Naive thymus-derived CD4-positive, alpha-beta T cell (primary cell): ENCODE measurements around the gene METTL26. TPM values are rescaled to one million over a fixed set of nuclear protein-coding genes. Genes with fewer than 3 reads are reported as not detected.

Experiments used
- ATAC-seq: fragments of 150-1000 bp; cut with Tn5 transposase; 2 replicates; pipeline ENCODE4 v1.10.0; 2021; ENCODE audit warnings: mild to moderate bottlenecking, moderate library complexity
- CTCF ChIA-PET: fragments of 350-600 bp; sonication (Branson Sonifier 250); formaldehyde crosslinking; loops from one replicate; lab custom pipeline; 2021; ENCODE audit warnings: antibody characterized with exemption; lab: Charles Lee
- POLR2A ChIA-PET: fragments of 350-600 bp; sonication (Branson Sonifier 250); formaldehyde crosslinking; loops from one replicate; lab custom pipeline; 2021; ENCODE audit warnings: antibody characterized with exemption, inconsistent platforms; lab: Charles Lee
- DNase-seq, 9 donors: peaks; one replicate each; pipeline versions ENCODE4 v3.0.0 to v3.0.0-alpha.2; 2020 to 2022; ENCODE audit warnings: mixed read lengths in 1 of 9
- H3K27ac ChIP-seq: one replicate; pipeline ENCODE4 v1.7.0; 2013; ENCODE audit warnings: mild to moderate bottlenecking, low read depth, low read length, moderate library complexity
- H3K27me3 ChIP-seq, 2 donors: one replicate each; pipeline ENCODE4 v1.7.0; 2013; ENCODE audit warnings: low read length in 2 of 2, mild to moderate bottlenecking in 2 of 2, moderate library complexity in 2 of 2; ENCODE audit not compliant: control insufficient read depth in 2 of 2, insufficient read depth in 2 of 2
- H3K36me3 ChIP-seq, 3 experiments: 1 replicate in 2 of 3; 2 replicates in 1 of 3; pipeline ENCODE4 v1.7.0; 2013; ENCODE audit warnings: low read length in 3 of 3, mild to moderate bottlenecking in 3 of 3, moderate library complexity in 1 of 3; ENCODE audit not compliant: insufficient read depth in 3 of 3, control insufficient read depth in 2 of 3
- H3K4me1 ChIP-seq, 2 donors: one replicate each; pipeline ENCODE4 v1.7.0; 2013; ENCODE audit warnings: low read length in 2 of 2, mild to moderate bottlenecking in 2 of 2, moderate library complexity in 1 of 2; ENCODE audit not compliant: control insufficient read depth in 2 of 2, insufficient read depth in 2 of 2
- H3K4me3 ChIP-seq: 2 replicates; pipeline ENCODE4 v1.7.0; 2013; ENCODE audit warnings: mild to moderate bottlenecking, low read length
- H3K9me3 ChIP-seq, 3 experiments: 1 replicate in 2 of 3; 2 replicates in 1 of 3; pipeline ENCODE4 v1.7.0; 2013; ENCODE audit warnings: low read length in 3 of 3; ENCODE audit not compliant: control insufficient read depth in 2 of 3
- H3K27ac Mint-ChIP-seq, 9 donors: one replicate each; pipeline ENCODE4 v1.8.0; 2020 to 2022; ENCODE audit warnings: mixed read lengths in 9 of 9, mild to moderate bottlenecking in 8 of 9, moderate library complexity in 5 of 9, inconsistent platforms in 2 of 9
- H3K27me3 Mint-ChIP-seq, 5 donors: one replicate each; pipeline ENCODE4 v1.8.0; 2021 to 2022; ENCODE audit warnings: mixed read lengths in 5 of 5, mild to moderate bottlenecking in 1 of 5
- H3K36me3 Mint-ChIP-seq, 5 donors: one replicate each; pipeline ENCODE4 v1.8.0; 2020 to 2022; ENCODE audit warnings: mixed read lengths in 5 of 5, mild to moderate bottlenecking in 3 of 5, inconsistent platforms in 1 of 5
- H3K4me1 Mint-ChIP-seq, 7 donors: one replicate each; pipeline ENCODE4 v1.8.0; 2020 to 2022; ENCODE audit warnings: mixed read lengths in 7 of 7, mild to moderate bottlenecking in 3 of 7, inconsistent platforms in 1 of 7
- H3K4me3 Mint-ChIP-seq, 10 donors: one replicate each; pipeline ENCODE4 v1.8.0; 2020 to 2022; ENCODE audit warnings: mild to moderate bottlenecking in 10 of 10, mixed read lengths in 10 of 10, moderate library complexity in 6 of 10, inconsistent platforms in 2 of 10
- H3K9me3 Mint-ChIP-seq, 11 donors: one replicate each; pipeline ENCODE4 v1.8.0; 2020 to 2022; ENCODE audit warnings: mixed read lengths in 11 of 11, mild to moderate bottlenecking in 4 of 11, inconsistent platforms in 1 of 11, moderate library complexity in 1 of 11
- intact Hi-C, 2 donors: fragments of 100-400 bp; cut with micrococcal nuclease; formaldehyde crosslinking; loops; one replicate each; pipeline ENCODE4 v1.15.1; 2023
- polyA plus RNA-seq, 2 donors: library from polyadenylated mRNA; unstranded; fragments of 300-500 nt; fragmentation: Illumina TruSeq; gene quantifications; one replicate each; pipeline ENCODE4 v1.2.3, GENCODE V29; 2021
- total RNA-seq, 6 experiments: library from RNA in 5 of 6; stranded (reverse) in 5 of 6; gene quantifications; 1 replicate in 5 of 6; 2 replicates in 1 of 6; pipeline ENCODE4 v1.2.3 and lab custom pipeline; 2021 to 2026

Gene METTL26
- total and polyA plus RNA-seq, 7 experiments from 2014 or later: 41.7 to 97.5 (median 70.7) TPM

- DNase-seq: peak in 6 of 9 donors; percentile 64 to 78 (median 76)
- H3K9me3 ChIP-seq: no peaks in the 10 kb centered on the region
- CTCF ChIA-PET: no interaction called here
- H3K4me3 Mint-ChIP-seq: peak overlapping the region; percentile 86 to 98 (median 98)
- H3K27me3 ChIP-seq: no peaks in the 10 kb centered on the region
- peaks cover 15 to 17% of the 10 kb centered on the region in 2 donors for H3K4me1 ChIP-seq
- peak overlapping the region; percentile 95 to 99 (median 98) for H3K27ac Mint-ChIP-seq
- peak; percentile 22 for ATAC-seq
- peaks cover 0 to 7% (median 0%) of the 10 kb centered on the region in 3 experiments for H3K36me3 ChIP-seq
- intact Hi-C loops: loop anchor here in 1 of 2 donors (5.0 to 10.0 kb wide), 2 partner anchors 206 to 1196 kb away; partner anchors contain the start of genes NUBP2, PGAP6 and SPSB3
- H3K27me3 Mint-ChIP-seq: no peaks in the 10 kb centered on the region
- POLR2A ChIA-PET: interaction anchor here (0.8 to 2.3 kb wide), 4 partner anchors 12 to 47 kb away, joined by 3 to 19 read pairs (median 4); partner anchors contain the start of genes METTL26 and NHLRC4
- H3K36me3 Mint-ChIP-seq: peaks cover 0 to 2% (median 0%) of the 10 kb centered on the region in 5 donors
- H3K4me1 Mint-ChIP-seq: peaks cover 20 to 41% (median 37%) of the 10 kb centered on the region in 7 donors
- H3K4me3 ChIP-seq: peak overlapping the region; percentile 93
- H3K9me3 Mint-ChIP-seq: peaks cover 0 to 1% (median 0%) of the 10 kb centered on the region in 11 donors
- H3K27ac ChIP-seq: peak overlapping the region; percentile 93
These were observed 47.5 kb downstream of the METTL26 start for GRCh38 chr16:588639-588888.

DNA sequence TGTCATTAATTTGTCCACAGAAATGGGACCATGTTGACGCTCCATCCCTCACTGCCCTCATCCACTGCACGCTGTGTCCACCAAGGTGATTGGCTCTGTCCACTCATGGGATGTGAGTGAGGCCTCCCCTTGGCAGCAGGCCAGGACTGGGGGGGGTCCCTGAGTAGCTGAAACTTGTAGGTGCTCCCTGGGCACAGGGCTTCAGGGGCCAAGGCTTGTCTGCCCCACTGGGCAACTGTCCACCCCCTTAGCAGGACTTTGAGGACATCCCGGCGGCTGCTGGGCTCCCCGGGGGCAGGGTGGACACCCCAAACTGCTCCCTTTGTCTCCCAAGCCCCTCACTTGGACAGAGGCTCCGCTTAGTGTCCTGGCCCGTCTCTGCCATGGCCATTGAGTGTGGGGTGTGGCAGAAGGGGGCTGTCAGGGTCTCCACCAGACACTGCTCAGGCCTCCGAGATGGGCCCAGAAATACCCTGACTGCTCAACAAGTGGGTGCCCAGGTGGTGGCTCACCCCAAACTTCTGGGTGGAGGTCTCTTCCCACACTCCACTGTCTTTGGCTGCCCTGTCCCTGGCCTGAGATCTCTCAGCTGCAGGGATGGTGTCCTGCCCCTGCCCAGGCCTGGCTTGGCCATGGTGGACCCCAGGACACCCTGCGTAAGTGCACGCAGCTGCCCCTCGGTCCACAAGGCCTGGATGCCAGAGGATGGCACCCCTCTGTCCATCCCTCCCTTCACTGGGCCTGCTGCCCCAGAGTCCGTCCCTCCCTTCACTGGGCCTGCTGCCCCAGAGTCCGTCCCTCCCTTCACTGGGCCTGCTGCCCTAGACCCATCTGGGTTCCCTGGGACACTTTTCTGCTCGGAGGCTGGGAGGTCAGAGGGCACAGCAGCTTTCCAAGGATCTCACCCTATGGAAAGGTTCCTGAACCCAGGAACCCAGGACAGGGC, 49.2 kb downstream of the METTL26 start:
- peaks cover 0 to 7% (median 0%) of the 10 kb centered on the region in 3 experiments for H3K36me3 ChIP-seq
- CTCF ChIA-PET: no interaction called here
- no peak overlapping the region for H3K4me3 ChIP-seq
- peaks cover 0 to 2% (median 0%) of the 10 kb centered on the region in 5 donors for H3K36me3 Mint-ChIP-seq
- DNase-seq (no peak), ATAC-seq (no peak)
- H3K4me1 ChIP-seq: peaks cover 15 to 17% of the 10 kb centered on the region in 2 donors
- peaks cover 0 to 1% (median 0%) of the 10 kb centered on the region in 11 donors for H3K9me3 Mint-ChIP-seq
- H3K9me3 ChIP-seq: no peaks in the 10 kb centered on the region
- H3K4me1 Mint-ChIP-seq: peaks cover 10 to 28% (median 24%) of the 10 kb centered on the region in 7 donors
- H3K27me3 Mint-ChIP-seq: no peaks in the 10 kb centered on the region
- H3K27ac Mint-ChIP-seq: peak overlapping the region; percentile 59 to 98 (median 83)
- intact Hi-C loops: loop anchor here in 1 of 2 donors (5.0 to 10.0 kb wide), 2 partner anchors 205 to 1198 kb away; partner anchors contain the start of genes NUBP2, PGAP6 and SPSB3
- peak overlapping the region in 9 of 10 donors; percentile 57 to 91 (median 80) for H3K4me3 Mint-ChIP-seq
- no peaks in the 10 kb centered on the region for H3K27me3 ChIP-seq
- no peak overlapping the region for H3K27ac ChIP-seq
- POLR2A ChIA-PET: interaction anchor here (0.6 to 2.3 kb wide), 5 partner anchors 10 to 1007 kb away, joined by 3 to 19 read pairs (median 3); partner anchors contain the start of genes METTL26 and NHLRC4

DNA sequence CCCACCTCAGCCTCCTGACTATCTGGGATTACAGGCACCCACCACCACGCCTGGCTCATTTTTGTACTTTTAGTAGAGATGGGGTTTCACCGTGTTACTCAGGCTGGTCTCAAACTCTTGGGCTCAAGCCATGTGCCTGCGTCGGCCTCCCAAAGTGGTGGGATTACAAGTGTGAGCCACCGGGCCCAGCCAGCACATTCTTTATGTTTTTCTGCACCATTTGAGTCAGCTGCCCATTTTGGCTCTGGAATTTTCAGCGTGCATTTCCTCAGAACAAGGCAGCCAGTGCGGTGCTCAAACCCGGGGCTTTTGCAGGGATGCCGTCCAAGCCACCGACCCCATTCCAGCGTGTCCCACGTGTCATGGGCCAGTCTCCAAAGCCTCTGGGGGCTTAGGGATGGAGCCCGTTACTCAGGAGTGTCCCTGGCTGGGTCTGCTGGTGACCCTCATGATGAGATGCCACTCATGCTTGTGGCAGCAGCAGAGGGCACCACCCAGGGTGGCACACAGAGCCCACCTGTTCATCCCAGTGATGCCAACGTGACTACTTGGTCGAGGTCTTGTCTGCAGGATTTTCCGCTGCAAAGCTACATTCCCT, 50.0 kb downstream of the METTL26 start:
- no peaks in the 10 kb centered on the region for H3K27me3 ChIP-seq
- Mint-ChIP-seq H3K4me3 (peak overlapping the region in 2 of 10 donors; percentile 13 to 38), H3K27me3 (no peaks in the 10 kb centered on the region), H3K27ac (peak overlapping the region in 3 of 9 donors; percentile 24 to 79 (median 49)), H3K36me3 (peaks cover 0 to 2% (median 0%) of the 10 kb centered on the region in 5 donors), H3K4me1 (peaks cover 8 to 23% (median 20%) of the 10 kb centered on the region in 7 donors), H3K9me3 (peaks cover 0 to 1% (median 0%) of the 10 kb centered on the region in 11 donors)
- intact Hi-C loops: loop anchor here in 1 of 2 donors (5.0 to 10.0 kb wide), 2 partner anchors 204 to 1199 kb away; partner anchors contain the start of genes NUBP2, PGAP6 and SPSB3
- no peak overlapping the region for H3K27ac ChIP-seq
- H3K9me3 ChIP-seq: no peaks in the 10 kb centered on the region
- peaks cover 14 to 17% of the 10 kb centered on the region in 2 donors for H3K4me1 ChIP-seq
- ChIA-PET POLR2A (interaction anchor here (1.4 kb wide), 1 partner anchor 9 kb away, joined by 4 read pairs; no protein-coding TSS in a partner anchor), CTCF (no interaction called here)
- no peak overlapping the region for H3K4me3 ChIP-seq
- no peak for DNase-seq
- peaks cover 0 to 7% (median 0%) of the 10 kb centered on the region in 3 experiments for H3K36me3 ChIP-seq
- no peak for ATAC-seq

DNA sequence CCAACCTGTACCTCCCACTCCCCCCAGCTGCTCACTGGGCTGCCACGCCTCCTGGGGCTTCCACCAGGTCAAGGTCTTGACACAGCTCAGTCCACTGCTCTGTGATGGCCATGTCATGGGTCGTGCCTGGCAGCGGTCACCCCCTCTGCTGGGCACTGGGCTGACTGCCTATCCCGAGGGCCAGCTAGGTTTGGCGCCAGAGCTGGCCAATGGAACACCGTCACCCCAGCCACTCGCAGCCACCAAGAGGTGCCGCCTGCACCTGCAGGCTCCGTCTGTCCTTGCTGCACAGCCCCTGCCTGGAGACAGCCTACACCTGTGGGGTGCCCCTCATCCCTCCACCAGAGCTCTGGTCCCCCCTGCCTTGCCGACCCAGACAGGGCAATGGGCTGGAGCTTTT, 50.8 kb downstream of the METTL26 start:
- no peak overlapping the region for H3K4me3 ChIP-seq
- no peak overlapping the region for H3K27ac ChIP-seq
- Mint-ChIP-seq H3K9me3 (peaks cover 0 to 1% (median 0%) of the 10 kb centered on the region in 11 donors), H3K36me3 (no peaks in the 10 kb centered on the region), H3K4me3 (peak overlapping the region in 3 of 10 donors; percentile 7 to 63 (median 38)), H3K27ac (peak overlapping the region in 3 of 9 donors; percentile 24 to 79 (median 48)), H3K27me3 (no peaks in the 10 kb centered on the region), H3K4me1 (peaks cover under 1 to 15% (median 13%) of the 10 kb centered on the region in 7 donors)
- ATAC-seq: no peak
- ChIA-PET CTCF (no interaction called here), POLR2A (interaction anchor here (1.4 kb wide), 1 partner anchor 8 kb away, joined by 4 read pairs; no protein-coding TSS in a partner anchor)
- DNase-seq: no peak
- intact Hi-C loops: loop anchor here in 1 of 2 donors (5.0 to 10.0 kb wide), 2 partner anchors 203 to 1199 kb away; partner anchors contain the start of genes NUBP2, PGAP6 and SPSB3
- peaks cover 7 to 9% of the 10 kb centered on the region in 2 donors for H3K4me1 ChIP-seq
- peaks cover 0 to 7% (median 0%) of the 10 kb centered on the region in 3 experiments for H3K36me3 ChIP-seq
- no peaks in the 10 kb centered on the region for H3K9me3 ChIP-seq
- no peaks in the 10 kb centered on the region for H3K27me3 ChIP-seq

Other genes starting within 250 kb of the METTL26 start
- gene NME4, start 239.1 kb downstream of the METTL26 start, total RNA-seq: 10 to 100 TPM; 40.2 to 58.1 (median 42.9) TPM
- 10 to 100 TPM; 76.7 to 88.6 TPM for gene NME4, start 239.1 kb downstream of the METTL26 start, polyA plus RNA-seq
- 10 to 100 TPM in 3 of 5 experiments, 1 to 10 TPM in 2; 7.9 to 13.8 (median 11.6) TPM for gene DECR2, start 234.4 kb downstream of the METTL26 start, total RNA-seq
- 1 to 10 TPM; 7.8 to 7.9 TPM for gene DECR2, start 234.4 kb downstream of the METTL26 start, polyA plus RNA-seq
- gene RAB11FIP3, start 210.7 kb downstream of the METTL26 start, total RNA-seq: 10 to 100 TPM; 37.9 to 53.0 (median 45.5) TPM
- gene RAB11FIP3, start 210.7 kb downstream of the METTL26 start, polyA plus RNA-seq: 1 to 10 TPM in 1 of 2 donors, under 1 TPM in 1; 0.71 to 4.0 TPM
- gene CAPN15, start 108.6 kb downstream of the METTL26 start, total RNA-seq: 10 to 100 TPM; 51.0 to 89.8 (median 55.6) TPM
- gene CAPN15, start 108.6 kb downstream of the METTL26 start, polyA plus RNA-seq: 1 to 10 TPM; 3.2 to 7.5 TPM
- gene PRR35, start 75.9 kb downstream of the METTL26 start, total RNA-seq: not detected
- not detected for gene PRR35, start 75.9 kb downstream of the METTL26 start, polyA plus RNA-seq
- gene NHLRC4, start 69.3 kb downstream of the METTL26 start, total RNA-seq: 1 to 10 TPM; 1.6 to 5.8 (median 3.2) TPM
- gene NHLRC4, start 69.3 kb downstream of the METTL26 start, polyA plus RNA-seq: 1 to 10 TPM; 4.6 to 5.1 TPM
- 10 to 100 TPM; 27.1 to 63.0 (median 45.1) TPM for gene PIGQ, start 66.3 kb downstream of the METTL26 start, total RNA-seq
- gene PIGQ, start 66.3 kb downstream of the METTL26 start, polyA plus RNA-seq: 10 to 100 TPM; 12.3 to 16.2 TPM
- gene RAB40C, start 46.2 kb downstream of the METTL26 start, total RNA-seq: 10 to 100 TPM; 15.8 to 23.2 (median 17.8) TPM
- gene RAB40C, start 46.2 kb downstream of the METTL26 start, polyA plus RNA-seq: 10 to 100 TPM in 1 of 2 donors, 1 to 10 TPM in 1; 7.9 to 17.5 TPM
- gene WFIKKN1, start 5.3 kb downstream of the METTL26 start, total RNA-seq: under 1 TPM; 0.34 to 0.81 (median 0.56) TPM
- not detected for gene WFIKKN1, start 5.3 kb downstream of the METTL26 start, polyA plus RNA-seq
- 10 to 100 TPM; 21.4 to 33.6 (median 28.8) TPM for gene MCRIP2, start 5.5 kb upstream of the METTL26 start, total RNA-seq
- 10 to 100 TPM; 26.8 to 35.8 TPM for gene MCRIP2, start 5.5 kb upstream of the METTL26 start, polyA plus RNA-seq
- gene WDR90, start 13.1 kb upstream of the METTL26 start, total RNA-seq: 10 to 100 TPM; 11.7 to 70.6 (median 13.9) TPM
- under 1 TPM; 0.56 to 0.63 TPM for gene WDR90, start 13.1 kb upstream of the METTL26 start, polyA plus RNA-seq
- gene RHOT2, start 31.8 kb upstream of the METTL26 start, total RNA-seq: 100 to 1,000 TPM; 145 to 232 (median 186) TPM
- 10 to 100 TPM; 32.7 to 56.7 TPM for gene RHOT2, start 31.8 kb upstream of the METTL26 start, polyA plus RNA-seq
- gene RHBDL1, start 39.4 kb upstream of the METTL26 start, total RNA-seq: 1 to 10 TPM in 4 of 5 experiments, under 1 TPM in 1; 0.65 to 3.1 (median 1.6) TPM
- not detected for gene RHBDL1, start 39.4 kb upstream of the METTL26 start, polyA plus RNA-seq
- gene STUB1, start 44.1 kb upstream of the METTL26 start, total RNA-seq: 100 to 1,000 TPM in 1 of 5 experiments, 10 to 100 TPM in 4; 68.6 to 105 (median 77.4) TPM
- gene STUB1, start 44.1 kb upstream of the METTL26 start, polyA plus RNA-seq: 100 to 1,000 TPM; 132 to 159 TPM
- 10 to 100 TPM; 26.8 to 48.1 (median 37.2) TPM for gene JMJD8, start 48.0 kb upstream of the METTL26 start, total RNA-seq
- 10 to 100 TPM; 43.2 to 62.1 TPM for gene JMJD8, start 48.0 kb upstream of the METTL26 start, polyA plus RNA-seq
- 10 to 100 TPM; 13.3 to 19.4 (median 16.5) TPM for gene WDR24, start 54.1 kb upstream of the METTL26 start, total RNA-seq
- 10 to 100 TPM; 10.6 to 21.2 TPM for gene WDR24, start 54.1 kb upstream of the METTL26 start, polyA plus RNA-seq
- gene FBXL16, start 69.5 kb upstream of the METTL26 start, total RNA-seq: 10 to 100 TPM; 13.2 to 45.4 (median 18.0) TPM
- 10 to 100 TPM; 11.1 to 21.1 TPM for gene FBXL16, start 69.5 kb upstream of the METTL26 start, polyA plus RNA-seq
- 1 to 10 TPM; 4.8 to 5.1 (median 5.0) TPM for gene METRN, start 78.8 kb upstream of the METTL26 start, total RNA-seq
- gene METRN, start 78.8 kb upstream of the METTL26 start, polyA plus RNA-seq: 1 to 10 TPM; 3.7 to 4.5 TPM
- 10 to 100 TPM; 11.9 to 20.7 (median 13.6) TPM for gene ANTKMT, start 84.8 kb upstream of the METTL26 start, total RNA-seq
- 10 to 100 TPM; 14.7 to 26.8 TPM for gene ANTKMT, start 84.8 kb upstream of the METTL26 start, polyA plus RNA-seq
- 1 to 10 TPM; 2.6 to 4.4 (median 3.0) TPM for gene CCDC78, start 90.1 kb upstream of the METTL26 start, total RNA-seq
- gene CCDC78, start 90.1 kb upstream of the METTL26 start, polyA plus RNA-seq: not detected
- 10 to 100 TPM in 3 of 5 experiments, 1 to 10 TPM in 2; 5.5 to 14.6 (median 10.7) TPM for gene HAGHL, start 90.8 kb upstream of the METTL26 start, total RNA-seq
- gene HAGHL, start 90.8 kb upstream of the METTL26 start, polyA plus RNA-seq: 1 to 10 TPM in 1 of 2 donors, under 1 TPM in 1; 0.72 to 1.1 TPM
- 10 to 100 TPM; 39.0 to 55.5 (median 46.1) TPM for gene CIAO3, start 104.7 kb upstream of the METTL26 start, total RNA-seq
- 10 to 100 TPM; 13.9 to 34.9 TPM for gene CIAO3, start 104.7 kb upstream of the METTL26 start, polyA plus RNA-seq
- under 1 TPM in 1 of 5 experiments, not detected in 4; 0.64 TPM for gene MSLN, start 124.4 kb upstream of the METTL26 start, total RNA-seq
- gene MSLN, start 124.4 kb upstream of the METTL26 start, polyA plus RNA-seq: not detected
- 10 to 100 TPM; 16.3 to 34.3 (median 30.3) TPM for gene RPUSD1, start 152.1 kb upstream of the METTL26 start, total RNA-seq
- gene RPUSD1, start 152.1 kb upstream of the METTL26 start, polyA plus RNA-seq: 10 to 100 TPM; 21.2 to 42.9 TPM
- gene CHTF18, start 152.3 kb upstream of the METTL26 start, total RNA-seq: 10 to 100 TPM; 32.0 to 74.8 (median 51.7) TPM
- gene CHTF18, start 152.3 kb upstream of the METTL26 start, polyA plus RNA-seq: 1 to 10 TPM; 4.5 to 8.2 TPM
- gene GNG13, start 164.4 kb upstream of the METTL26 start, total RNA-seq: not detected
- not detected for gene GNG13, start 164.4 kb upstream of the METTL26 start, polyA plus RNA-seq